Epithelial cell of esophagus (primary cell): ENCODE measurements around the gene INO80D.

Experiments
- DNase-seq: peaks from one replicate; pipeline ENCODE4 v3.0.0; 2010; ENCODE audit warnings: low read depth
- H3K4me3 ChIP-seq: 2 replicates; pipeline ENCODE4 v1.5.1; 2011; ENCODE audit warnings: mild to moderate bottlenecking, low read length, control low read depth
- TF ChIP-seq, protein P1 (sequence below): IDR thresholded peaks from 2 replicates; pipeline ENCODE4 v1.5.1; 2011; ENCODE audit warnings: low read depth, mild to moderate bottlenecking, low read length, control low read depth, inconsistent platforms; ENCODE audit not compliant: insufficient read depth; ENCODE audit errors: missing control alignments

Gene INO80D

DNA sequence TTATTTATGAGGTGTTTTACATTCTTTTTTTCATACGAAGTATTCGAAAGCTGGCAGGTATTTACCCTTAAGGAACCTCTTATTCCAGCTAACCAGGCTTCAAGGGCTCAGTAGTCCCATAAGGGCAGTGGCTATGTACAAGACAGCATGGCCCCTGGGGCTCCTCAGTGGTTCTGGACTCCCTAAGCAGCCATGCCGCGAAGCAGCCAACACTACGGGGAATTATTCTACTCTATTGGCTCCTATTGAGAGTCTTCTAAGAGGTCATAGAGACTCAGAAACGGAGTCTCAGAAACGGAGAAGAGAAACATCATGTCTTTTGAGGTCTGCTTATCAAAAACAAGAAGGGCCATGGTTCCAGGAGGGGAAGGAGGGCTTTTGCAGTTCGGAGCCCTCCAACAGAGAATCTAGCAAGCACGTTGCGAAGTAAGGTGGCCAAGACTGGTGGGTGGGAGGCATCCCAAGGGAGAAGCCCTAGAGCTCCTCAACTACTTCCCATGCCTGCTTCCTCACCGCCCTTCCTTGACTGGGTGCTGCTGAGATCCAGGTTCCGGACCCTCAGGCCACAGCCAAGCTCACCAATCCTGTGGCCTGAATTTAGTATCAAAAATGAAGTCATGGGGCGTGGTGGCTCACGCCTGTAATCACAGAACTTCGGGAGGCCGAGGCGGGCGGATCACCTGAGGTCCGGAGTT is 109.7 kb downstream of the INO80D start:
- DNase-seq = no peak
- TF ChIP-seq, protein P1, sequence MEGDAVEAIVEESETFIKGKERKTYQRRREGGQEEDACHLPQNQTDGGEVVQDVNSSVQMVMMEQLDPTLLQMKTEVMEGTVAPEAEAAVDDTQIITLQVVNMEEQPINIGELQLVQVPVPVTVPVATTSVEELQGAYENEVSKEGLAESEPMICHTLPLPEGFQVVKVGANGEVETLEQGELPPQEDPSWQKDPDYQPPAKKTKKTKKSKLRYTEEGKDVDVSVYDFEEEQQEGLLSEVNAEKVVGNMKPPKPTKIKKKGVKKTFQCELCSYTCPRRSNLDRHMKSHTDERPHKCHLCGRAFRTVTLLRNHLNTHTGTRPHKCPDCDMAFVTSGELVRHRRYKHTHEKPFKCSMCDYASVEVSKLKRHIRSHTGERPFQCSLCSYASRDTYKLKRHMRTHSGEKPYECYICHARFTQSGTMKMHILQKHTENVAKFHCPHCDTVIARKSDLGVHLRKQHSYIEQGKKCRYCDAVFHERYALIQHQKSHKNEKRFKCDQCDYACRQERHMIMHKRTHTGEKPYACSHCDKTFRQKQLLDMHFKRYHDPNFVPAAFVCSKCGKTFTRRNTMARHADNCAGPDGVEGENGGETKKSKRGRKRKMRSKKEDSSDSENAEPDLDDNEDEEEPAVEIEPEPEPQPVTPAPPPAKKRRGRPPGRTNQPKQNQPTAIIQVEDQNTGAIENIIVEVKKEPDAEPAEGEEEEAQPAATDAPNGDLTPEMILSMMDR = no peak
- no peak overlapping the region for H3K4me3 ChIP-seq

DNA sequence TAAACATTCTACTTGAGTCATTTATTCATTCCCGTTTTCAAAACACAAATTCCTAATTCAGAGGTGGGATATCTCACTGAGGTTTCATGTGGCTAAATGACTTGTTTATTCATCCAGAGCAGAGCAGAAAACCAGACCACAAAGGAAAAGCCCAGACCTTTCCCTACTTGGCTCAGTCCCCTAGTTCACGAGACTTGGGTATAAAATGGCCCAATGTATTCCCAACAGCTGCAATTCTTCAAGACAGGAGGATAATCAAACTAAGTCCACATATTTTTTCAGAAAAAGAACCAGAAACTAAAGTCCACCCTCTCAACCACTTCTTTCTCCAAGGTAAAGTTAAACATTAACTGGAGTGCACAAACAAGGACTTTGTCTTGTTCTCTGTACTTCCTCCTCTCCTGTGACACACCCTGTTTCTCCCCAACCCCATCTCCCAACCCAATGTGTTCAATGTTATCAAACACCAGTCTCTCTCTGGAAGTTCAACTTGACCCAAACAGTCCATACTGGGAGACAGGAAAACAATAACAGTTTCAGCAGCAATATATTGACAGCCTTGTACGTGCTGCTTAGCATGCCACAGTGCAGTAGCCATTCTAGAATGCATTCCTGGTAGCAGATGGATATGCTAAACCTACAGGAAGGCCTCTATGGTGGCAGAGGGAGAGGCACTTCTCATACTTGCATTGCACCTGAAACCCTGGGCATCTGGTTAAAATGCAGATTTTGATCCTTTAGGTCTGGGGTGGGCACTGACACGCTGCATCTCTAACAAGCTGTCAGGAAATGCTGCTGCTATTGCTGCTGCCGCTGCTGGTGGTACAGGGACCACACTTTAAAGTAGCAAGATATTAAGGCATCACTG is 110.7 kb downstream of the INO80D start:
- DNase-seq = no peak
- TF ChIP-seq, protein P1 = no peak
- no peak overlapping the region for H3K4me3 ChIP-seq

DNA sequence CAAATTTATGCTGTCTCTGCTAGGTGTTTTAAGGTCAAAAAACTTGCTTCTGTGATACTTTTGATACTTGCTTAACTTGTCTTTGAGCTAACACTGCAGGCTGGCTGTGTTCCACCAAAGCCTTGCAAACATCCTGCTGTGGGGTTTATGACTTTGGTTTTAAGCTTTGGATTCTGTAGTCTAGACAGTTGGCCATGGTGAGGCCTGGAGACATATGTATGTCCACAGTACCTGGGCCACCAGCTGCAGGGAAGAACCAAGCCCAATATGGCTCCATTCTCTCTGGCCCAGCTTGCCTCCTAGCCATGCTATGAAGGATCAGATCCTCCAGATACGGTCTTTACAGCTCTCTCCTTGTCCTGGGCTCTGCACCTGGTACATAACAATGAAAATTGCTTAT is 113.9 kb downstream of the INO80D start:
- no peak for DNase-seq
- H3K4me3 ChIP-seq = no peak overlapping the region
- TF ChIP-seq, protein P1 = no peak

DNA sequence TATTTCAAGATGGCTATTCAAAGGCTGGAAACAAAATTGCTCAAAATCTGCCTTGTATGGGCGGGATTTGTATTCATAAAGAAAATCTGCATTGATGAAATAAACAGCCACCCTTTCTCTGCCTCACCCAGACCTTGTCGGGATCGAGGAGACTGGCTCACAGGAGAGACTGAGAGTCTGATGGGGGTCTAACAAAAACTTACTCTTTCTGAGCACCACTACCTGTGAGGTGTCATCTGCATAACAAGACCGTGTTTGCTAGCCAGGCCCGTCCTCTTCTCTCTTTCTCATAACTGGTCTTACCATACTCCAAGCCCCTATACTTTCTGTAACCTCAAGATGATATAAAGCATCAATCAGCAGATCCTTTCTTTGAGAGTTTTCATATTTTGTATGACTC is 115.6 kb downstream of the INO80D start:
- DNase-seq = no peak
- H3K4me3 ChIP-seq = no peak overlapping the region
- TF ChIP-seq, protein P1 = no peak

DNA sequence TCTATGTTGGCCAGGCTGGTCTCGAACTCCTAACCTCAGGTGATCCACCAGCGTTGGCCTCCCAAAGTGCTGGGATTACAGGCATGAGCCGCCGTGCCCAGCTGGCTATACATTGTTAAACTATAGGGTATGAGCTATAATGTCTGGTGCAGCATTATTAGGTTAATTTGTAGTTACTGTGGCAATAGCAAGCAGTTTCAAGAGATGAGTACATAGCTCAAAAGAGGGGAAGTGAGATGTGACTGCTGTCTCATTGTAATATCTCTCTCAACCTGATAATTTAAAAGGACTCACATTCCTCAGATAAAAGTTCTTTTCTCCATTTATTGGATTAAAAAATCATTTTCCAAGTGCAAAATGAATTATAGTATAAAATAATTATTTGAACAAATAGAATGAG is 116.4 kb downstream of the INO80D start:
- no peak overlapping the region for H3K4me3 ChIP-seq
- TF ChIP-seq, protein P1 = no peak
- no peak for DNase-seq

DNA sequence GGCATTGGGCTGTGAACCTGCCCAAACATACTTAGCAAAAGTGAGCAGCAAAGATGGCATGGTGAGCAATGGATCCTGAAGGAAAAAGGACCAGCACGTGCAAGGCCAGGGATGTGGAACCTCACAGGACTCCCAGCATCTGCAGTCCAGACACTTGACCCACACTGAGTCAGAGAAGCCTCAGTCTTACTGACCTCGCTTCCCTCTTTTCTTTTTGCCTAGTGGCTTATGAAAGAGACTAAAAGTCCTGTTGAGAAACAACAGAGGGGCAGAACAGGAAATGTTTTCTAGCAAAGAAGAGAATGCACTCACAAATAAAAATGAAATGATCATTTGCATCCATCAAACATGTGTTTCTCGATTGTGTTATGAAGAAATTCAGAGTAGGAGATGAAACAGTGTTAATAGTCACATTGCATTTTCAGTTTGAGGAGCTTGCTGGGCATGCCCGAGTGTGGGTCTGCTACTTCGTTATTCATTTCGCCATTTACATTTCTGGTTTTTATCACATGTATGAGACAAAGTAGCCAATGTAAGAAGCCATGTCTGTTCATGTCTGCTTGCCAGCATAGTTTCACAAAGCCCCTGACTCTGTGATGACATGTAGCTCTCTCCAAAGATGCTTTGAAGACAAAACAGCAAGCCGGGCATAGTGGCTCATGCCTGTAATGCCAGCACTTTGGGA is 118.4 kb downstream of the INO80D start:
- DNase-seq = no peak
- no peak overlapping the region for H3K4me3 ChIP-seq
- TF ChIP-seq, protein P1 = no peak
